WTC11 (cell line): ENCODE measurements around the gene TBC1D22A. TPM values are rescaled to one million over a fixed set of nuclear protein-coding genes. Genes with fewer than 3 reads are reported as not detected.

Experiments
- ATAC-seq: fragments of 200-7000 bp; cut with Tn5 transposase; 2 replicates; pipeline ENCODE4 v1.10.0; 2021; ENCODE audit warnings: mild to moderate bottlenecking, moderate library complexity
- CTCF ChIA-PET: fragments of 300-600 bp; sonication (Branson Sonifier 250); formaldehyde crosslinking; loops from one replicate; lab custom pipeline; 2021; ENCODE audit warnings: antibody characterized with exemption; lab: Charles Lee
- POLR2A ChIA-PET: fragments of 350-600 bp; sonication (Branson Sonifier 250); formaldehyde crosslinking; loops from one replicate; lab custom pipeline; 2021; ENCODE audit warnings: antibody characterized with exemption; lab: Charles Lee
- DNase-seq: peaks from one replicate; pipeline ENCODE4 v3.0.0; 2021; ENCODE audit warnings: low spot score
- H3K27ac Mint-ChIP-seq: 2 replicates; pipeline ENCODE4 v1.8.0; 2021; ENCODE audit warnings: mixed read lengths
- H3K27me3 Mint-ChIP-seq: 2 replicates; pipeline ENCODE4 v1.8.0; 2021; ENCODE audit warnings: low read depth, mild to moderate bottlenecking, moderate library complexity, mixed read lengths
- H3K36me3 Mint-ChIP-seq: 2 replicates; pipeline ENCODE4 v1.8.0; 2021; ENCODE audit warnings: mixed read lengths
- H3K4me1 Mint-ChIP-seq: 2 replicates; pipeline ENCODE4 v1.8.0; 2022; ENCODE audit warnings: mixed read lengths
- H3K4me3 Mint-ChIP-seq: 2 replicates; pipeline ENCODE4 v1.8.0; 2021; ENCODE audit warnings: mild to moderate bottlenecking, moderate library complexity, mixed read lengths
- H3K9me3 Mint-ChIP-seq: 2 replicates; pipeline ENCODE4 v1.8.0; 2021; ENCODE audit warnings: mixed read lengths
- ESRRA ChIP-seq: sonication (generic); formaldehyde crosslinking; IDR thresholded peaks from 2 replicates; pipeline ENCODE4 v1.8.1; 2022; ENCODE audit warnings: mild to moderate bottlenecking, missing genetic modification reagents, borderline replicate concordance
- GRHL2 ChIP-seq: fragments of 250-450 bp; sonication (Bioruptor Pico); IDR thresholded peaks from 2 replicates; pipeline ENCODE4 v1.8.0; 2022; ENCODE audit warnings: mild to moderate bottlenecking, moderate library complexity; ENCODE audit not compliant: insufficient replicate concordance, severe bottlenecking
- MYBL2 ChIP-seq: sonication (generic); formaldehyde crosslinking; IDR thresholded peaks from 2 replicates; pipeline ENCODE4 v1.8.1; 2023; ENCODE audit warnings: mild to moderate bottlenecking, moderate library complexity, missing genetic modification reagents
- NFE2L1 ChIP-seq: sonication (generic); formaldehyde crosslinking; IDR thresholded peaks from 2 replicates; pipeline ENCODE4 v1.8.1; 2023; ENCODE audit warnings: missing genetic modification reagents
- NFYB ChIP-seq: sonication (generic); formaldehyde crosslinking; conservative IDR thresholded peaks from 2 replicates; pipeline ENCODE4 v1.8.0; 2022; ENCODE audit warnings: low read depth, missing genetic modification reagents
- NR3C1 ChIP-seq: sonication (generic); formaldehyde crosslinking; conservative IDR thresholded peaks from 2 replicates; pipeline ENCODE4 v1.8.1; 2023; ENCODE audit warnings: low read depth, mild to moderate bottlenecking, missing genetic modification reagents
- SMAD4 ChIP-seq: sonication (generic); formaldehyde crosslinking; IDR thresholded peaks from 2 replicates; pipeline ENCODE4 v1.8.0; 2022; ENCODE audit warnings: mild to moderate bottlenecking, missing genetic modification reagents
- ZNF121 ChIP-seq: sonication (generic); formaldehyde crosslinking; IDR thresholded peaks from 2 replicates; pipeline ENCODE4 v1.8.0; 2023; ENCODE audit warnings: missing genetic modification reagents
- ZNF219 ChIP-seq: sonication (generic); formaldehyde crosslinking; IDR thresholded peaks from 2 replicates; pipeline ENCODE4 v1.8.0; 2023; ENCODE audit warnings: missing genetic modification reagents, mild to moderate bottlenecking, borderline replicate concordance
- ZNF416 ChIP-seq: fragments of 250-450 bp; sonication (Bioruptor Pico); IDR thresholded peaks from 2 replicates; pipeline ENCODE4 v1.9.0; 2021; ENCODE audit warnings: mild to moderate bottlenecking, inconsistent platforms
- total RNA-seq: library from RNA; stranded (reverse); gene quantifications from 3 replicates; pipeline ENCODE4 v1.2.3, GENCODE V29; 2021
- TF ChIP-seq, protein P1 (sequence below): fragments of 250-450 bp; sonication (Bioruptor Pico); IDR thresholded peaks from 2 replicates; pipeline ENCODE4 v1.9.0; 2021; ENCODE audit warnings: mild to moderate bottlenecking, borderline replicate concordance
- TF ChIP-seq, protein P2 (sequence below): sonication (generic); formaldehyde crosslinking; IDR thresholded peaks from 2 replicates; pipeline ENCODE4 v1.8.1; 2022; ENCODE audit warnings: low read depth, mild to moderate bottlenecking, moderate library complexity, missing genetic modification reagents, borderline replicate concordance
- TF ChIP-seq, protein P3 (sequence below): sonication (generic); formaldehyde crosslinking; IDR thresholded peaks from 2 replicates; pipeline ENCODE4 v1.8.0; 2023; ENCODE audit warnings: missing genetic modification reagents
- TF ChIP-seq, protein P4 (sequence below): fragments of 250-450 bp; sonication (Bioruptor Pico); conservative IDR thresholded peaks from 2 replicates; pipeline ENCODE4 v1.9.0; 2021; ENCODE audit warnings: mild to moderate bottlenecking
- TF ChIP-seq, protein P5 (sequence below): fragments of 200-600 bp; IDR thresholded peaks from 2 replicates; pipeline ENCODE4 v1.8.0; 2022; ENCODE audit warnings: antibody characterized with exemption
- TF ChIP-seq, protein P6 (sequence below): sonication (generic); formaldehyde crosslinking; conservative IDR thresholded peaks from 2 replicates; pipeline ENCODE4 v1.8.1; 2022; ENCODE audit warnings: mild to moderate bottlenecking, missing genetic modification reagents
- TF ChIP-seq, protein P7 (sequence below): sonication (generic); formaldehyde crosslinking; IDR thresholded peaks from 2 replicates; pipeline ENCODE4 v1.8.1; 2023; ENCODE audit warnings: mild to moderate bottlenecking, missing genetic modification reagents, moderate library complexity
- TF ChIP-seq, protein P8 (sequence below): sonication (generic); formaldehyde crosslinking; IDR thresholded peaks from 2 replicates; pipeline ENCODE4 v1.8.0; 2022; ENCODE audit warnings: mild to moderate bottlenecking, missing genetic modification reagents
- TF ChIP-seq, protein P9 (sequence below): sonication (generic); formaldehyde crosslinking; IDR thresholded peaks from 2 replicates; pipeline ENCODE4 v1.8.0; 2022; ENCODE audit warnings: missing genetic modification reagents

TBC1D22A gene
- total RNA-seq, 1 experiment from 2014 or later: 18.1 TPM

DNA sequence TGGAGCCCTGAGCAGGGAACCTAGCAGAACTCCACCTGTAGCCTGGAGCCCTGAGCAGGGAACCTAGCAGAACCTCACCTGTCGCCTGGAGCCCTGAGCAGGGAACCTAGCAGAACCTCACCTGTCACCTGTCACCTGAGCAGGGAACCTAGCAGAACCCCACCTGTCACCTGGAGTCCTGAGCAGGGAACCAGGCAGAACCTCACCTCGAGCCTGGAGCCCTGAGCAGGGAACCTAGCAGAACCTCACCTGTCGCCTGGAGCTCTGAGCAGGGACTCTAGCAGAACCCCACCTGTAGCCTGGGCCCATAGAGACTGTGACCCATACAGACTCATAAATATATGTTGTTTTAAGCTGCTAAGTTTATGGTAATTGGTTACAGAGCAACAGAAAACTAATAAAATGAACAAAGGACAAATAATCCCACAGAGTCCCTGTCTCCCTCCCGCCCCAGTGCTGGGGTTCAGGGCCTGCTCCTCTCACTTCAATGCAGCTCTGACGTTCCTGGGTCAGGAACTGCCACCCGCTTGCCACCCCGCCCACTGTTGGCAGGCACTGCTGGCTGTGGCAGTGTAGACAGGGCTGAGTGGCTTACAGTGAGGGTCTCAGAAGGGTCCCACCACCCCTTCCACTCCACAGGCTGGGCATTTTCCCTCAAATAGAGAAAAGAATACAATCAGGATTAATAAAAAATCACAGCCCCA, 259.1 kb downstream of the TBC1D22A start (continued):
- TF ChIP-seq MYBL2 (CRISPR knock-in tag) (no peak), GRHL2 (no peak)
- TF ChIP-seq, protein P1, sequence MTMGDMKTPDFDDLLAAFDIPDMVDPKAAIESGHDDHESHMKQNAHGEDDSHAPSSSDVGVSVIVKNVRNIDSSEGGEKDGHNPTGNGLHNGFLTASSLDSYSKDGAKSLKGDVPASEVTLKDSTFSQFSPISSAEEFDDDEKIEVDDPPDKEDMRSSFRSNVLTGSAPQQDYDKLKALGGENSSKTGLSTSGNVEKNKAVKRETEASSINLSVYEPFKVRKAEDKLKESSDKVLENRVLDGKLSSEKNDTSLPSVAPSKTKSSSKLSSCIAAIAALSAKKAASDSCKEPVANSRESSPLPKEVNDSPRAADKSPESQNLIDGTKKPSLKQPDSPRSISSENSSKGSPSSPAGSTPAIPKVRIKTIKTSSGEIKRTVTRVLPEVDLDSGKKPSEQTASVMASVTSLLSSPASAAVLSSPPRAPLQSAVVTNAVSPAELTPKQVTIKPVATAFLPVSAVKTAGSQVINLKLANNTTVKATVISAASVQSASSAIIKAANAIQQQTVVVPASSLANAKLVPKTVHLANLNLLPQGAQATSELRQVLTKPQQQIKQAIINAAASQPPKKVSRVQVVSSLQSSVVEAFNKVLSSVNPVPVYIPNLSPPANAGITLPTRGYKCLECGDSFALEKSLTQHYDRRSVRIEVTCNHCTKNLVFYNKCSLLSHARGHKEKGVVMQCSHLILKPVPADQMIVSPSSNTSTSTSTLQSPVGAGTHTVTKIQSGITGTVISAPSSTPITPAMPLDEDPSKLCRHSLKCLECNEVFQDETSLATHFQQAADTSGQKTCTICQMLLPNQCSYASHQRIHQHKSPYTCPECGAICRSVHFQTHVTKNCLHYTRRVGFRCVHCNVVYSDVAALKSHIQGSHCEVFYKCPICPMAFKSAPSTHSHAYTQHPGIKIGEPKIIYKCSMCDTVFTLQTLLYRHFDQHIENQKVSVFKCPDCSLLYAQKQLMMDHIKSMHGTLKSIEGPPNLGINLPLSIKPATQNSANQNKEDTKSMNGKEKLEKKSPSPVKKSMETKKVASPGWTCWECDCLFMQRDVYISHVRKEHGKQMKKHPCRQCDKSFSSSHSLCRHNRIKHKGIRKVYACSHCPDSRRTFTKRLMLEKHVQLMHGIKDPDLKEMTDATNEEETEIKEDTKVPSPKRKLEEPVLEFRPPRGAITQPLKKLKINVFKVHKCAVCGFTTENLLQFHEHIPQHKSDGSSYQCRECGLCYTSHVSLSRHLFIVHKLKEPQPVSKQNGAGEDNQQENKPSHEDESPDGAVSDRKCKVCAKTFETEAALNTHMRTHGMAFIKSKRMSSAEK (CRISPR knock-in tag): no peak

DNA sequence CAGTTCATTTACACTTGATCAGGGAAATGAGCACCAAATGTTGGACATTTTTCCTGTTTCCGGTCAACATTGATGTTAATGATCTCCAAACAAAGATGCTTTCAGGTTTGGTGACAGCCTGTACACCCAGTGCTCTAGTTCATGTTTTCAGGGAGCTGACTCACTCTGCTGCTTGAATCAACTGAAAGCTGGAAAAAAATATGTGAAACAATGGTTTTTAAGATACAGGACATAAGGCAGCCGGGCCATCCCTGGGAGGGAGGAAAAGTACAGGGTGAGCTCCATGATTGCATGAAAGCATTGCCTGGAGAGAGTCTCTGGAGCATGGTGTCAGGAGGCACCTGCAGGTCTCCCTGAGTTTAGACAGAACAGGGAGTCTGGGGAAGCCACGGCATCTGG, 259.6 kb downstream of the TBC1D22A start:
- Mint-ChIP-seq H3K36me3 (peaks cover 25% of the 10 kb centered on the region), H3K9me3 (peaks cover 21% of the 10 kb centered on the region), H3K27ac (no peak overlapping the region), H3K4me1 (peaks cover 23% of the 10 kb centered on the region), H3K4me3 (no peak overlapping the region), H3K27me3 (no peaks in the 10 kb centered on the region; the same call in 1 of the 2 replicates)
- POLR2A ChIA-PET: no interaction called here
- CTCF ChIA-PET: interaction anchor here (2.1 kb wide), 1 partner anchor 9 kb away, joined by 9 read pairs; no protein-coding TSS in a partner anchor
- ATAC-seq: no peak
- no peak for DNase-seq
- TF ChIP-seq, protein P2, sequence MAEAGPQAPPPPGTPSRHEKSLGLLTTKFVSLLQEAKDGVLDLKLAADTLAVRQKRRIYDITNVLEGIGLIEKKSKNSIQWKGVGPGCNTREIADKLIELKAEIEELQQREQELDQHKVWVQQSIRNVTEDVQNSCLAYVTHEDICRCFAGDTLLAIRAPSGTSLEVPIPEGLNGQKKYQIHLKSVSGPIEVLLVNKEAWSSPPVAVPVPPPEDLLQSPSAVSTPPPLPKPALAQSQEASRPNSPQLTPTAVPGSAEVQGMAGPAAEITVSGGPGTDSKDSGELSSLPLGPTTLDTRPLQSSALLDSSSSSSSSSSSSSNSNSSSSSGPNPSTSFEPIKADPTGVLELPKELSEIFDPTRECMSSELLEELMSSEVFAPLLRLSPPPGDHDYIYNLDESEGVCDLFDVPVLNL: no peak
- TF ChIP-seq SMAD4 (CRISPR knock-in tag): no peak
- TF ChIP-seq, protein P3, sequence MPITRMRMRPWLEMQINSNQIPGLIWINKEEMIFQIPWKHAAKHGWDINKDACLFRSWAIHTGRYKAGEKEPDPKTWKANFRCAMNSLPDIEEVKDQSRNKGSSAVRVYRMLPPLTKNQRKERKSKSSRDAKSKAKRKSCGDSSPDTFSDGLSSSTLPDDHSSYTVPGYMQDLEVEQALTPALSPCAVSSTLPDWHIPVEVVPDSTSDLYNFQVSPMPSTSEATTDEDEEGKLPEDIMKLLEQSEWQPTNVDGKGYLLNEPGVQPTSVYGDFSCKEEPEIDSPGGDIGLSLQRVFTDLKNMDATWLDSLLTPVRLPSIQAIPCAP (CRISPR knock-in tag): no peak
- TF ChIP-seq ZNF121 (CRISPR knock-in tag): no peak
- TF ChIP-seq, protein P4, sequence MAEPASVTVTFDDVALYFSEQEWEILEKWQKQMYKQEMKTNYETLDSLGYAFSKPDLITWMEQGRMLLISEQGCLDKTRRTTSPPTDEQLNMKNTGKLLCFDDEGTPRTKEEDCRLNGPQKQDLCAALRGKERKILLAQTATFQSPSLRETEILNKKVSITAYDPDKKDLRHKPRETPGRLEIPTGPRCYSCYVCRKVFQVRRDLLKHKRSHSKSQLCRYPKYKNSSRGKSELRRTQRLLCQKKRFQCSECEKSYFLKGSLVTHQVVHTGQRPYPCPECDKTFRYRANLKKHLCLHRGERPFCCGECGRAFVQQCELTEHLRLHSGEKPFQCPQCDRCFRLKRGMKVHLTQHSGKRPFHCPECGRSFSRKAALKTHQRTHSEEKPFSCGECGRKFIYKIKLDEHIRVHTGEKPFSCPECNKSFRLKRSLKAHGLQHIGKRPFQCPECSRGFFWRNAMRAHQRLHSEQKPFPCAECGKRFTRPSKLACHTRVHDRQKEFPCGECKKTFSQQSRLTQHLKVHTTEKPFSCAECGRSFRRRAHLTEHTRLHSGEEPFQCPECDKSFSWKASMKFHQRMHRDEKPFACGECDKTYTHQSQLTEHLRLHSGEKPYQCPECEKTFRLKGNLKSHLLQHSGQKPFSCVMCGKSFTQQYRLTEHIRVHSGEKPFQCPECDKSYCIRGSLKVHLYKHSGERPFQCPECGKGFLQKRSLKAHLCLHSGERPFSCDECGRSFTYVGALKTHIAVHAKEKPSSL (CRISPR knock-in tag): no peak
- TF ChIP-seq, protein P5, sequence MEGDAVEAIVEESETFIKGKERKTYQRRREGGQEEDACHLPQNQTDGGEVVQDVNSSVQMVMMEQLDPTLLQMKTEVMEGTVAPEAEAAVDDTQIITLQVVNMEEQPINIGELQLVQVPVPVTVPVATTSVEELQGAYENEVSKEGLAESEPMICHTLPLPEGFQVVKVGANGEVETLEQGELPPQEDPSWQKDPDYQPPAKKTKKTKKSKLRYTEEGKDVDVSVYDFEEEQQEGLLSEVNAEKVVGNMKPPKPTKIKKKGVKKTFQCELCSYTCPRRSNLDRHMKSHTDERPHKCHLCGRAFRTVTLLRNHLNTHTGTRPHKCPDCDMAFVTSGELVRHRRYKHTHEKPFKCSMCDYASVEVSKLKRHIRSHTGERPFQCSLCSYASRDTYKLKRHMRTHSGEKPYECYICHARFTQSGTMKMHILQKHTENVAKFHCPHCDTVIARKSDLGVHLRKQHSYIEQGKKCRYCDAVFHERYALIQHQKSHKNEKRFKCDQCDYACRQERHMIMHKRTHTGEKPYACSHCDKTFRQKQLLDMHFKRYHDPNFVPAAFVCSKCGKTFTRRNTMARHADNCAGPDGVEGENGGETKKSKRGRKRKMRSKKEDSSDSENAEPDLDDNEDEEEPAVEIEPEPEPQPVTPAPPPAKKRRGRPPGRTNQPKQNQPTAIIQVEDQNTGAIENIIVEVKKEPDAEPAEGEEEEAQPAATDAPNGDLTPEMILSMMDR: no peak
- no peak for TF ChIP-seq ESRRA (CRISPR knock-in tag)
- TF ChIP-seq ZNF219 (CRISPR knock-in tag): no peak
- TF ChIP-seq, protein P6, sequence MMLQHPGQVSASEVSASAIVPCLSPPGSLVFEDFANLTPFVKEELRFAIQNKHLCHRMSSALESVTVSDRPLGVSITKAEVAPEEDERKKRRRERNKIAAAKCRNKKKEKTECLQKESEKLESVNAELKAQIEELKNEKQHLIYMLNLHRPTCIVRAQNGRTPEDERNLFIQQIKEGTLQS (CRISPR knock-in tag): no peak
- TF ChIP-seq, protein P7, sequence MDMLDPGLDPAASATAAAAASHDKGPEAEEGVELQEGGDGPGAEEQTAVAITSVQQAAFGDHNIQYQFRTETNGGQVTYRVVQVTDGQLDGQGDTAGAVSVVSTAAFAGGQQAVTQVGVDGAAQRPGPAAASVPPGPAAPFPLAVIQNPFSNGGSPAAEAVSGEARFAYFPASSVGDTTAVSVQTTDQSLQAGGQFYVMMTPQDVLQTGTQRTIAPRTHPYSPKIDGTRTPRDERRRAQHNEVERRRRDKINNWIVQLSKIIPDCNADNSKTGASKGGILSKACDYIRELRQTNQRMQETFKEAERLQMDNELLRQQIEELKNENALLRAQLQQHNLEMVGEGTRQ (CRISPR knock-in tag): no peak
- no peak for TF ChIP-seq NR3C1 (CRISPR knock-in tag)
- TF ChIP-seq, protein P8, sequence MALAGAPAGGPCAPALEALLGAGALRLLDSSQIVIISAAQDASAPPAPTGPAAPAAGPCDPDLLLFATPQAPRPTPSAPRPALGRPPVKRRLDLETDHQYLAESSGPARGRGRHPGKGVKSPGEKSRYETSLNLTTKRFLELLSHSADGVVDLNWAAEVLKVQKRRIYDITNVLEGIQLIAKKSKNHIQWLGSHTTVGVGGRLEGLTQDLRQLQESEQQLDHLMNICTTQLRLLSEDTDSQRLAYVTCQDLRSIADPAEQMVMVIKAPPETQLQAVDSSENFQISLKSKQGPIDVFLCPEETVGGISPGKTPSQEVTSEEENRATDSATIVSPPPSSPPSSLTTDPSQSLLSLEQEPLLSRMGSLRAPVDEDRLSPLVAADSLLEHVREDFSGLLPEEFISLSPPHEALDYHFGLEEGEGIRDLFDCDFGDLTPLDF (CRISPR knock-in tag): no peak
- TF ChIP-seq, protein P9, sequence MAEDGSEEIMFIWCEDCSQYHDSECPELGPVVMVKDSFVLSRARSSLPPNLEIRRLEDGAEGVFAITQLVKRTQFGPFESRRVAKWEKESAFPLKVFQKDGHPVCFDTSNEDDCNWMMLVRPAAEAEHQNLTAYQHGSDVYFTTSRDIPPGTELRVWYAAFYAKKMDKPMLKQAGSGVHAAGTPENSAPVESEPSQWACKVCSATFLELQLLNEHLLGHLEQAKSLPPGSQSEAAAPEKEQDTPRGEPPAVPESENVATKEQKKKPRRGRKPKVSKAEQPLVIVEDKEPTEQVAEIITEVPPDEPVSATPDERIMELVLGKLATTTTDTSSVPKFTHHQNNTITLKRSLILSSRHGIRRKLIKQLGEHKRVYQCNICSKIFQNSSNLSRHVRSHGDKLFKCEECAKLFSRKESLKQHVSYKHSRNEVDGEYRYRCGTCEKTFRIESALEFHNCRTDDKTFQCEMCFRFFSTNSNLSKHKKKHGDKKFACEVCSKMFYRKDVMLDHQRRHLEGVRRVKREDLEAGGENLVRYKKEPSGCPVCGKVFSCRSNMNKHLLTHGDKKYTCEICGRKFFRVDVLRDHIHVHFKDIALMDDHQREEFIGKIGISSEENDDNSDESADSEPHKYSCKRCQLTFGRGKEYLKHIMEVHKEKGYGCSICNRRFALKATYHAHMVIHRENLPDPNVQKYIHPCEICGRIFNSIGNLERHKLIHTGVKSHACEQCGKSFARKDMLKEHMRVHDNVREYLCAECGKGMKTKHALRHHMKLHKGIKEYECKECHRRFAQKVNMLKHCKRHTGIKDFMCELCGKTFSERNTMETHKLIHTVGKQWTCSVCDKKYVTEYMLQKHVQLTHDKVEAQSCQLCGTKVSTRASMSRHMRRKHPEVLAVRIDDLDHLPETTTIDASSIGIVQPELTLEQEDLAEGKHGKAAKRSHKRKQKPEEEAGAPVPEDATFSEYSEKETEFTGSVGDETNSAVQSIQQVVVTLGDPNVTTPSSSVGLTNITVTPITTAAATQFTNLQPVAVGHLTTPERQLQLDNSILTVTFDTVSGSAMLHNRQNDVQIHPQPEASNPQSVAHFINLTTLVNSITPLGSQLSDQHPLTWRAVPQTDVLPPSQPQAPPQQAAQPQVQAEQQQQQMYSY: no peak
- TF ChIP-seq NFYB: no peak
- TF ChIP-seq ZNF416 (CRISPR knock-in tag): no peak
- no peak for TF ChIP-seq NFE2L1 (CRISPR knock-in tag)
